GM21717 (cell line): ENCODE measurements around the gene BCL3.
"Not testable (repeated sequence)": the region's sequence is repeated elsewhere in the genome, so short reads cannot be mapped to it uniquely, and the experiment has no call there.

ENCODE experiments used
- ATAC-seq: cut with Tn5 transposase; IDR thresholded peaks from one replicate; pipeline ENCODE4 v1.9.1; 2021; ENCODE audit warnings: mild to moderate bottlenecking, moderate library complexity; ENCODE audit not compliant: unreplicated experiment

The BCL3 gene

DNA sequence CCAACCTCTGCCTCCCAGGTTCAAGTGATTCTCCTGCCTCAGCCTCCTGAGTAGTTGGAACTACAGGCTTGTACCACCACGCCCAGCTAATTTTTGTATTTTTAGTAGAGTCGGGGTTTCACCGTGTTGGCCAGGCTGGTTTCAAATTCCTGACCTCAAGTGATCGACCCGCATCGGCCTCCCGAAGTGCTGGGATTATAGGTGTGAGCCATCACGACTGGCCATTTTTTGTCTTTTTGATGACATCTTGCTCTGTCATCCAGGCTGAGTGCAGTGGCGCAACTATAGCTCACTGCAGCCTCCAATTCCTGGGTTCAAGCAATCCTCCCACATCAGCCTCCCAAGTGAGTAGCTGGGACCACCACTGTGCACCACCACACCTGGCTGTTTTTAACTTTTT, 28.1 kb upstream of the BCL3 start:
- not testable (repeated sequence) for ATAC-seq

DNA sequence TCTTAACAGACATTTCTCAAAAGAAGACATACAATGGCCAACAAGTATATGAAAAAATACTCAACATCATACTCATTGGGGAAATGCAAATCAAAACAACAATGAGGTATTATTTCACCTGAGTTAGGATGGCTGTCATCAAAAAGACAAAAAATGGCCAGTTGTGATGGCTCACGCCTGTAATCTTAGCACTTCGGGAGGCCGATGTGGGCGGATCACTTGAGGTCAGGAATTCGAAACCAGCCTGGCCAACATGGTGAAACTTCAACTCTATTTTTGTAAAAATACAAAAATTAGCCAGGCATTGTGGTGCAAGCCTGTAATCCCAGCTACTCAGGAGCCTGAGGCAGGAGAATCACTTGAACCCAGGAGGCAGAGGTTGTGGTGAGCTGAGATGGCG, 27.6 kb upstream of the BCL3 start:
- no peak for ATAC-seq

DNA sequence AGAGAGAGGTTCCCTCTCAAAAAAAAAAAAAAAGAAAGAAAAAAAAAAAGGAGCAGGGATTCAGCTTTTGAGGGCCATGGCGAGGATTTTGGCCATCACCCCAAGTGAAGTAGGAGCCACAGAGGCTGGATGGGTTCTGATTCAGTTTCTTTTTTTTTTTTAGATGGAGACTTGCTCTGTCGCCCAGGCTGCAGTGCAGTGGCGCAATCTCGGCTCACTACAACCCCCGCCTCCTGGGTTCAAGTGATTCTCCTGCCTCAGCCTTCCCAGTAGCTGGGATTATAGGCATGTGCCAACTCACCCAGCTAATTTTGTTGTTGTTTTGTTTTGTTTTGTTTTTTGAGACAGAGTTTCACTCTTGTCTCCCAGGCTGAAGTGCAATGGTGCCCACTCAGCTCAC, 27.1 kb upstream of the BCL3 start:
- ATAC-seq: not testable (repeated sequence)

DNA sequence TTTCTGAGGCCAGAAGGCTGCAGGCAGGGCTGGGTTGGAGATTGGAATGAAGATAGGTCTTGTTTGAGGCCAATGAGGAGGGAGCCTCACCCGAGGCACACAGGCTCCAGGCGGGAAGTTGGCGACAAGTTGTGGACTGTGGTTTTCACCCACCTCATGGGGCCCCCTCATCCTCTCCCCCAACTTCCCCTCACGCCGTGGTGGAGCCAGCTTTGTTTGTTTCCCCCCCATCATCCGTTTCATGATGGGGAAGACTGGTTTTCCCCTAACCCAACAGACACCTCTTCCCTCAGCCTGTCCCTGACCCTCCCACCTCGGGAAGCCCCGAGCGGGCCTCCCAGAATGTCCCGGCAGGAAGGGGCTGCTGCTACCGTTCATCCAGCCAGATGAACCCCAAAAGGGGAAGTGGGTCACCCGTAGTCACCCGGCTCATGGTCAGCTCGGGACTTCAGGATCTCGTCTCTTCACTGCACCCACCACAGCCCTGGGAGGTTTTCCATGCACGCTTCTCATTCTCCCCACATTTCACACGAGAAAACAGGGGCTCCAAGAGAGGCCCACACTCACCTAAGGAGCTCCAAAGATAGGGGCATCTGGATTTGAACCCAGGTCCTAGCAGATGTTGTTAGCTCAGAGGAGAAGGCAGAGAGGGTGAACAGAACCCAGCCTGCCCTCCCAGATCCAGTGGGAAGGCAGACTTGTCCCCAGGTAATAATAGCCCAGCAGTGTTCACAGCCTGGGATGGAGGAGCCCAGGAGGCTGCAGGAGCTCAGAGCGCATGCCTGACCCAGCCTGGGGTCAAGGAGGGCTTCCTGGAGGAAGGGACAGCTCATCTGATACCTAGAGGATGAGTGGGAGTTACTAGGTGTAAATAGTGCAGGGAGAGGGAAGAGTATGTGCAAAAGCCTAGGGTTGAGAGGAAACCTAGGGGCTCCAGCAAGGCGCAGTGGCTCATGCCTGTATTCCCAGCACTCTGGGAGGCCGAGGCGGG, 26.1 kb upstream of the BCL3 start:
- peak; percentile 34 for ATAC-seq

DNA sequence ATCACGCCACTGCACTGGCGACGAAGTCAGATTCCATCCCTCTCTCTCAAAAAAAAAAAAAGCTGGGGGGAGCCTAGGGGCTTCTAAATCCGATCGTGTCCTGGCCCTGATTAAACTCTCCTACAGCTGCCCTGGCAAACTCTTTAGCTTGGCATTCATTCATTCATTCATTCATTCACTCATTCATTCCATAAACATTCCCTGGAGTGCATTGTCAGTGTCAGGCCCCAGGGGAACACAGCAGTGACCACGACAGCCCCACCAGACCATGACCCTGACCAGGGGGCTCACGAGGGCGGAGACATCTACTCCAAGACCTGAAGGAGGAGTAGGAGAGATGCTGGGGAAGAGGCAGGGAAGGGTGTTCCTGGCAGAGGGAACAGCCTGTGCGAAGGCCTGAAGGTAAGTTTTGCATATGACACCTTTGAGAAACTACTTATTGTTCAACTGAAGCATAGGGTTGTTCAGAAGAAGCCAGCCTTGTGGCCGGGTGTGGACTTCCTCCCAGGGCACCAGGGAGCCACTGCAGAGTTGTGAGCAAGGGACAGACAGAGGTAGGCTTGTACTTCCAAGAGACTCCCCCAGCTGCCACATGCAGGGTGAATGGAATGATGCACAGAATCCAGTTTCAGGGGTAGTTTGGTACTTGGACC, 25.1 kb upstream of the BCL3 start:
- ATAC-seq: peak; percentile 22

DNA sequence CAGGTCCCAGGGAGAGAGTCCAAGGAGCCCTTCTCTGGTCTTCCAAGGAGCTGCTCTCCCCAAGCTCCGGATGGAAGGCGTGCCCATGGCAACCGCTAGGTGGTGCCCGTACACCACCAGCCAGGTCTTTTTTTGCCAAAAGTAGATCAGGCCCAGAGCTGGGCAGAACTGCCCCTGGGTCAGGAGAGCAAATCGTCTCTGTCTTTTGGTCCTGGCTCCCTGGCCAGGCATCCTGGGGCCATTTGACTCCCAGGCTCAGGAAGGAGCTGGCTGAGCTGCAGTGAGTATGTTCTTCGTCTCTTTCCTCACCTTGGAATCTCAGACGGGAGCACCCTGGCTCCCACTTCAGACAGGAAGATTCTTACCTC, 24.6 kb upstream of the BCL3 start:
- ATAC-seq: peak; percentile 51

DNA sequence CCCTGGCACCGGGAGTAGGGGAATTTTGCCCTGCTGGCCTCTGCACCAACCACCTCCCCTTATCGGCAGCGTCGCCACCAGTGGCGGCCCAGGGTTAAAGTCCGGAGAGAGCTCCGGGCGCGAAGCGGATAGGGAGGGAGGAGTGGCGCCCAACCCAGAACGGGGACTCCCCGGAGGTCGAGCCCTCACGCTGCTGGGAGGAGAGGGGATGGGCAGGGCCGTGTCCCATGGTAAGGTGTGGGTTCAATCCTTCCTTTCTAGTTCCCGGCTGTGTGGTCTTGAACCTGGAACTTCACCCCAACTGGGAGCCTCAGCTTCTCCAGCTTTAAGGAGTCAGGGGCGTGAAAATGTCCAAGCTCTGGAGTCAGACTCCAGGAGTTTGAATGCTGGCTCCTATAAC, 23.3 kb upstream of the BCL3 start:
- no peak for ATAC-seq

DNA sequence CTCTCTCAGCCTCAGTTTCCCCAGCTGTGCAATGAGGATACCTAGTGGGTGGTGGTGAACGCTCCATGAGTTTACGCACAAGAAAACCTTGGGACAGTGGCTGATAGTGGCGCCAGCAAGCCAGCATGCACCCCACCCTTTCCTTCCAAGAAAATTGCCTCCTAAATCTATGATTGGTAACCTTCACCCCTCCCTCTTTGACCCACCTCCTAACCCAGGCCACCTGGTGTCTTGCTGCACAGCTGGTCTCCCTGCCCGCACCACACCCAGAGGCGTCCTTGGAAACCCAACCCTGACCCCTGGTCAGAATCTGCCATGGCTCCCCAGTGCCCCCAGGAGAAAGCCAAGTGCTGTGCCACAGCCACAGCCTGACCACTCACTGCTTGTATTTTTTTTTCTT, 22.8 kb upstream of the BCL3 start:
- ATAC-seq: no peak

DNA sequence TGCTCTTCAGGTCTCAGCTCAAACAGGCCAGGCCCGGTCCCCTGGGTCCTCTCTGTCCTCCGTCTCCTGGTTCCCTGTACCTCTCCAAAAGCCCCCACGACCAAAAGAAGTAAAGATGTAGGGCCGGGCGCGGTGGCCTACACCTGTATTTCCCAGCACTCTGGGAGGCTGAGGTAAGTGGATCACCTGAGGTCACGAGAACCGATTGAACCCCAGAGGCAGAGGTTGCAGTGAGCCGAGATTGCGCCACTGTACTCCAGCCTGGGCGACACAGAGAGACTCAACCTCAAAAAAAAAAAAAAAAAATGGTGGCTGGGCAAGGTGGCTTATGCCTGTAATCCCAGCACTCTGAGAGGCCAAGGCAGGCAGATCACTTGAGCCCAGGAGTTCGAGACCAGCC, 22.0 kb upstream of the BCL3 start:
- ATAC-seq: no peak

DNA sequence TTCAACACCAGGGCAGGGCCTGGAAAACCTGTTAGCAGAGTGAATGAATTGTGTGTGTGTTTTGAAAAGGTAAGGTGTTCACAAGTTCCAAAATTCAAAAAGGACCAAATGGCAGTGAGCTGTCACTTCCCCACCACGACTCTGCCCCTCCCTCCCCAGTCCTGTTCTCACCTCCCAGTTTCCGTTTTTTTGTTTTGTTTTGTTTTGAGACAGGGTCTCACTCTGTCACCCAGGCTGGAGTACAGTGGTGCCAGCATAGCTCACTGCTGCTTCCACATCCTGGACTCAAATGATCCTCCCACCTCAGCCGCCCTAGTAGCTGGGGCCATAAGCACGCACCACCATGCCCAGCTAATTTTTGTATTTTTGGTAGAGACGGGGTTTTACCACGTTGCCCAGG, 20.3 kb upstream of the BCL3 start:
- ATAC-seq: no peak

DNA sequence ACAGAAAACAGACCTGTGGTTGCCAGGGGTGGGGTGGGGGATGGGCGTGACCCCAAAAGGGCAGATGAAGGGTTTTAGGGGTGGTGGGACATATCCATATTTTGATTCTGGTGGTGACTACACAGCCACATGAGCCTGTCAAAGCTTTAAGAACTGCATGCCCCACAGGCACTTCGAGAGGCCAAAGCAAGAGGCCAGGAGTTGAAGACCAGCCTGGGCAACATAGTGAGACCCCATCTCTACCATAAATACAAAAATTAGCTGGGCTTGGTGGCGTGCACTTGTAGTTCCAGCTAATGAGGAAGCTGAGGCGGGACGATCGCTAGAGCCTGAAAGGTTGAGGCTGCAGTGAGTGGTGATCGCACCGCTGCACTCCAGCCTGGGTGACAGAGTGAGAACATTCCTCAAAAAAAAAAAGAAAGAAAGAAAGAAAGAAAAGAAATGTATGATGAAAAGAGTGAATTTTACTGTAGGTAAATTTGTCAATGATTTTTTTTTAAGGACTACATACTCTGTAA, 18.9 kb upstream of the BCL3 start:
- no peak for ATAC-seq

DNA sequence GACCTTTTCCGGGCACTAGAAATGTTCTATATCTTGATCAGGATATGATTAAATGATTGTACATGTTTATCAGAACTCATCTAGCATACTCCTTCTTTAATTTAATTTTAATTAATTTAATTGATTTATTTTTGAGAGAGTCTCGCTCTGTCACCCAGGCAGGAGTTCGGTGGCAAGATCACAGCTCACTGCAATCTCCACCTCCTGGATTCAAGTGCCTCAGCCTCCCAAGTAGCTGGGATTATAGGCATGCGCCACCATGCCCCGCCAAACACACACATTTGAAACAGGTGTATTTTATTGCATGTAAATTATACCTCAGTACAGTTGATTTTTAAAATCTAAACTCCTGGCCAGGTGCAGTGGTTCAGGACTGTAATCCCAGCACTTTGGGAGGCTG, 17.4 kb upstream of the BCL3 start:
- ATAC-seq: no peak

DNA sequence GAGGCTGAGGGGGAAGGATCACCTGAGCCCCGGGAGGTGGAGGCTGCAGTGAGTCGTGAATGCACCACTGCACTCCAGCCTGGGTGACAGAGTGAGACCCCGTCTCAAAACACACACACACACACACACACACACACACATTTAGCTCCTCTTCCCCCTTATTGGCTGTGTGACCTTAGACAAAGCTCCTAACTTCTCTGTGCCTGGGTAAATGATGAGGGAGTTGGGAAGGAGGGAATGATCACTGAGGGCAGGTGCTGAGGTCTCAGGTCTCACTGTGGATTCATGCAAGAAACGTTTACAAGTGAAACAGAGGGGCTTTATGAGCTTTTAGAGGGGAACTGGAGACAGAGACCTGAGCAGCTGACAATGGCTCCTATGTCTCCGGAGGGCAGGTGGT, 16.9 kb upstream of the BCL3 start:
- no peak for ATAC-seq

DNA sequence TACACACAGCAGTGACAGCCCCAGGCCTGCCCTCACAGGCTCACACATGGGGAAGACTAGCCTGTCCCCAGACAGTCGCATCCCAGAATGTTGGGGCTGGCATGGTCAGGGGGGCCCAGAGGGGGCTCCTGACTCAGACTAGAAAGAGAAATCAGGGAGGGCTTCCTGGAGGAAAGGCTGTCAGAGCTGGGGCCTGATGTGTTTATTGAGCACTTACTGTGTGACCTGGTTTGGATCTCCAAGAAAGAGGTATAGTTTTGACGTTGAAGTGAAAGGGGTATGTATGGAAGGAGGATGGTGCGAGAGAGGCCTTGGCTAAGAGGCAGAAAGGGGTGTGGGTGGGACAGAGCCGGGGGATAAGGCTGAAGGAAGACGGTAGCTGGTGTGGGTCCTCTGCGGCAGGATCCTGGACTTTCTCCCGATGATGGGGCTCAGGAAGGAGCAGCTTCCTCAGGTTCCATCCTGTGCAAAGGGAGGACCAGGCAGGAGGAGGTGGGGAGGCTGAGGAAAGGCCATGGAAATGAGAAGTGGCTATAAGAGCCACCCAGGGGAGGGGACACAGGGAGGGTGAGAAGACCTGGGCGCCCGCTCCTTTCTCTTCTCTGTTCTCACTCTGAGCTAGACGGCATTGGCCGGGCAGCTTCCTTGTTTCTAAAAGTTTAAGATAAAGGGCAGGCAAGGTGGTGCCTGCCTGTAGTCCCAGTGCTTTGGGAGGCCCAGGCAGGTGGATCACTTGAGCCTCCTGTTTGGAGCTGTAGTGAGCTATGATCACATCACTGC, 16.1 kb upstream of the BCL3 start:
- ATAC-seq: no peak

DNA sequence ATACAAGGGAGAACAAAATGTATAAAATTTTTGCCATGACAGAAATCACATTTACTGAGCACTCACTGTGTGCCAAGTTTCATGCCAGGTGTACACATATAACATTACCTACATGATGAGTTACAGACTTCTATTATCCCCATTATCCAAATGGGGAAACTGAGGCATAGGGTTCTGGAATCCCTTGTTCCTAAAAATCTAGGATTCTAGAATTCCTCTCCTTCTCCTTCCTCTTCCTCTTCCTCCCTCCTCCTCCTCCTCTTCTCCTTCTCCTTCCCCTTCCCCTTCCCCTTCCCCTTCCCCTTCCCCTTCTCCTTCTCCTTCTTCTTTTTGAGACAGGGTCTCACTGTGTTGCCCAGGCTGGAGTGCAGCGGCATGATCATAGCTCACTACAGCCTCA, 14.2 kb upstream of the BCL3 start:
- ATAC-seq: no peak

DNA sequence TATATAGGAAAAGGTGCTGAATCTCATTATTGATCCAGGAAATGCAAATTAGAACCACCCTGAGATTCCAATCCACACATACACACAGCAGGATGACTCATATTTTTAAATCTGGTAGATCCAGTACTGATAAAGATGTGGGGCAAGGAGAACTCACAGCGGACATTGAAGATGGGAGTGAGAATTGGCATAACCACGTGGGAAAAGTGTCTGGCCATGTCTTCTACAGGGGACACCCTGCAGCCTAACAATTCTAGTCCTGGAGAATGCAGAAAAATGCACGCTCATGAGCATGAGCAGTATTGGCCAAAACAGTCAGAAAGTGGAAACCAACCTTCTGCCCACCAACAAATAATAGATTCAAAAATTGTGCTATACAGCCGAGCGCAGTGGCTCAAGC, 13.5 kb upstream of the BCL3 start:
- ATAC-seq: no peak

DNA sequence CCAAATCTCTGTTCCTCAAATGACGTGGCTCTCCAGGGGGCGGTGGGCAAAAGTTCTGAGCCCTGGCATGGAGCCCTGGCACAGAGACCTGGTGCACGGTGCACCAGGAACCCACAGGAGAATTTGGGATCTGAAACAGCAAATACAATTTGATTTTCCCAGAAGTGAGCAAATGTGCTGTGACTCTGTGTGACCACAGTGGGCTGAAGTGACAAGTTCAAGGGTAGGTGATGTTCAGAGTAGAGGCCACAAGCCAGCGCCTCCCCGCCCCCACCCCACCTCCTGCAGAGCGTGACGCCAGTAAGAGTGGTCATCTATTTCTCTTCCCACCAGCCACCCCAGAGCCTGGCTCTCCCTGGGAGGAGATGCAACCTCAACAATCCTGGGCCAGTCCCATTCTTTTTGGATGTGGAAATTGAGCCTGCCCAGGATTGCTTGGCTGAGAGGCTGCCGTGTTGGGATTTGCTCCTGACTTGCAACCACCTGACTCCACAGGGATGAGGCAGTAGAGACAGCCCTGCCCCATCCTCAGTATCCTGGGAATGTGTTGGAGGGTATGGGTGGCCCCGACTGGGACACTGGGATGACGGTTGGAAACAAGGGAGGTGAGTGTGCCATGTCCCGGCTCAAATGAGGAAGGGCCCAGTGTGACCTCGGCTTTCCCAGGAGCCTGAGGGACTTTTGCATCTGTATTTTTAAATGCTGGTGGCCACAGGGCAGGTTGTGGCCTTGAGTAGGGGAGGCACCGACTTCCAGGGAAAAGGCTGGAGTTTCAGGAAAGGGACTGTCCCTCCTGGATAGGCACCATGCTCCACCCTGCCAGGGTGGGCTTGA, 11.1 kb upstream of the BCL3 start:
- no peak for ATAC-seq

DNA sequence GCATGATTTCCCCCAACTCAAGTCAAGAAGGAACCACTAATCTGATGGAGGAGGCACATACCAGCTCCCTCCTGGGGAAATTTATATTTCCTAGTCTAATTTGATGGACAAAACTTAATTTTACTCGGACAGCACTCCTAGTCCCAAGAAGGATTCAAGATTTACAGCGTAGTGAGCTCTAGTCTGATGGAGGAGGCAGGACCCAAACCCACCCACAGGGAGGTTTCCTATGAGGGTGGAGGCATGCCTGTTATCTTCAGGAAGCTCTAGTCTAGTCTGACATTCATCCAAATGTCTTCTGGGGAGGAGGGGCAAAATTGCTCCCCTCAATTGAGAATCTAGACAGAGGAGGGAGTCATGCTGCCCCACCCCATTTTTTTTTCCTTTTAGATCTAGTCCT, 10.4 kb upstream of the BCL3 start:
- ATAC-seq: no peak

DNA sequence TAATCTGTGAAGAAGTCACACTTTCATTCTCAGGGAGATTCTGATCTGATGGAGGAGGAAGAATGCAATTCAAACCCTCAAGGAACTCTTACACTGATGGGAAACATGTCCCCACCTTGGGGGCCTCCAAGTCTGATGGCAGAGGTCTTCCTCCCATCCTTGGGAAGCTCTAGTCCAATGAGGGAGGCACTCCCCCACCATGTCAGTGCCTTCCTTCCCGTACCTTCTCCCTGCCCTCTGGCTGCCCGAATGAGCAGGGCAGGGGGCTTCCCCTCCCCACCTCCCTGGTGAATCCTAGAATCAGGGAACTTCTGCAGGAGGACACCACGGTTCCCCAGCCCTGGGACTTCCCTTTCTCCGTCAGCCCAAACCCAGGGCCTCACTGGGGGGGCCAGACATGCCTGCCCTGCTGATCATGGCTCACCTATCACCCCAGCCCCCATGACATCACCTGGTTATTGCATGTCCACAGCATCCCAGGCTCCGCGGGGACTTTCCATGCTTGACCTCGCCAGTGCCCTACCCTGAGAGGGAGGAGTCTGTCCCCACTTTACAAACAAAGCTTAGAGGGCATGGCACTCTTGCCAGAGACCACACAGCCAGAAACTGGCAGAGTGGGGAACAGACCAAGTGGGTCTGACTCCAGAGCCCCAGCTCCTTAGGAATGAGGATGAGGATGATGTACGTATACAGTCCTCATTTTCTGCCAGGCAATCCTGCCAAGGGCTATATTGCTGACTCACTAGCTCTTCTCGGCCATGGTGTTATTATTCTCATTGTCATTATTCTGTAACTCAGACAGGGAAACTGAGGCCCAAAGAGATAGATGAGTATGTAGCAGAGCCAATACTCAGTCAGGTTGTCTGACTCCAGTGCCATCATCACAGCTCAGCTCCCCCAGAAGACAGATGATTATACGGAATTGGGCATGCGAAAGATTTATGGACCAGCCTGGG, 9.6 kb upstream of the BCL3 start:
- ATAC-seq: no peak
